GM19468 (cell line): Measurements from ENCODE around the gene HBS1L.

Source experiments
- ATAC-seq: cut with Tn5 transposase; IDR thresholded peaks from one replicate; pipeline ENCODE4 v1.9.1; 2021; ENCODE audit warnings: mild to moderate bottlenecking, moderate library complexity, moderate number of reproducible peaks; ENCODE audit not compliant: unreplicated experiment; ENCODE audit errors: extremely low read depth

Gene HBS1L

DNA sequence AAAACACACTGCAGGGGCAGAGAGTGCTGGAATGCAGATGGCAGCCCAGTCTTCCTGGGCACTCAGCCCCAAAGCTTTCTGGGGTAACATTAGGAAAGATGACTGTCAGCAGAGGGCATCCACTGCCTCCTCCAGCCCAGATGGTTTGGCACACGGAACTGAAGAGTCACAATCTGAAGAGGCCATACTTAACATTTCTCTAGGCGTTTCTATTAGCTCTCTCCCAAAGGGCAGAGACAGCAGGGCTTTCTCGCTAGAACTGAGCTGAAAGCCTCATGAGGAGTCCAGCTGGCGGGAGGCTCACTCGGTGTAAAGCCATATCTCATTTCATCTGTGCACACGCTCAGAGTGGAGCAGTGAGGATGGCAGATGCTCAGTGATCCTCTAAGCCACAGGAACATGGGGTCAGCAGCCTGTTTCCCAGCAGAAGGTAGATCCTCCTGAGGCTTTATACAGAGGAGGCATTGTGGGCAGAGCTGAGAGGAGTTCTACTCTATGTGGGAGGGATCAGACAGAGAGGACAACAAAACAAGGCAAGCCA is 132.8 kb downstream of the HBS1L start:
- ATAC-seq, result no peak

DNA sequence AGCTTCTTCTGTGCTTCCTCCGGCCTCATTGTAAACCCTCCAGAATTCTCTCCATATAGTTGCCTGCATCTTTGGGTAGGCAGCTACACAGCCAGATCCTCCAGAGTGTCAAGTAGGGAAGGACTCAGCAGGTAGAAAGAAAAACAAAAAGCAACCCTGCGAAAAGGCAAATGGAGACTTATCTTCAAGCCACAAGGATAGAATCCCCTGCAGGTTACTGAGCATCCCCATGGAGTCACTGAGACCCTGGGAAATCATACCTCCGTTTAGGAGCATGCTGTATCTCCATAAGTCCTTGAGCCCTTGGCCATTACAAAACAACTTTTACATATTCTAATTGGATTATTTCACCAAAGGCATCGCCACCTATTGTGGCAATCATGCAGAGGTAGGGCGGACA is 133.3 kb downstream of the HBS1L start:
- ATAC-seq, result no peak

DNA sequence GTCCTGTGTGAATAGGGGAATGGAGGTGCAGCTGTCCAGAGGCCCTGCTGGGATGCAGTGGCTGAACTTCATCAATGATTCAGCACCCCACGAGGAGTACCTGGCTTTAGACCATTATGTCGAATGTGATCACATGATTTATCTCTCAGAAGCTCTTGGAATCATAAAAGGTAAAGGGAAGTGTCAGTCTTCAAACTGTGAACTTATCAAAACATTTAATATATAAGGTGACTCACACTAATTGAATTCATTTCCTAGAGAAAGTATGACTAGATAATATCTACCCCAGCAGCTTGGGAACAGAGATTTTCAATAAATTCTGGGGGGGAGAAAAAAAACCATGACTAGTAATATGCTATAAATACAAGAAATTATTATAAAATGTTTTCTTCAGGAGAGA is 134.2 kb downstream of the HBS1L start:
- ATAC-seq, result no peak

DNA sequence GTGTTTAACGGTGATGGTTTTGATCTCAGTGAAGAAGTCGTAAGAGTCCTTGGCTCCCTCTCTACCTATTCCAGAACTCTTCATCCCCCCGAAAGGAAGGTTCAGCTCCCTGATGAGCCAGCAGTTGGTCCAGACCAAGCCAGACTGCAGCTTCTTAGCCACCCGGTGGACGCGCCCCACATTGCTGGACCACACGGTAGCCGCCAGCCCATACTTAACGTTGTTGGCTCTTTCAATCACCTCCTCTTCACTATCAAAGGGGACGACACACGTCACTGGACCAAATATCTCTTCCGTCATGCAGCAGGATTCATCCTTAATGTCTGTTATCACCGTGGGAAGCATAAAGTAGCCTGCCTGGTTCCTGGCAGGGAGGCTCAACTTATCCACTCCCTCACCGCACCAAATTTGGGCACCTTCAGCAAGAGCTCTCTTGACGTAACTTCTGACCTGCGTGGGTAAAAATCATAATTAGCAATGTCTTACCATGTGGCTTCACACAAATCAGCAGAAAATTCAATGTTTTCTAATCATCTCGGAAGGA is 136.1 kb downstream of the HBS1L start:
- no peak for ATAC-seq

DNA sequence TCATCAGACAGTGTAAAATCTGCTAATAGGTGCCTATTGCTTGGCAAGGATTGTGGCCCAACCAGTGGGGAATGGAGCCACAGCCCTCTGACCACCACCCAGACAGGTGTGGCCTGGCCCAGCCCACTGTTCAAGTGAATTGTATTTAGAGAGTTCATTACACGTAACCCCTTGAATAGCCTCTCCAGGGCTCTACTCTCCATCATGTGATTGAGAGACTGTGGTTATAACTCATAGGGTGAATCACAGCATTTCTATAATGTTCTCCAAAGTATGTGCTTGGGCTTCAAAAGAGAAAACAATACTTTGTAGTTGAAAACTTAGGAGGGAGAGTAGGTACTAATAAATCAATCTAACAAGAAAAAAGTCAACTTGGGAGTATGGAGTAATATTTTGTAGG is 143.1 kb downstream of the HBS1L start:
- no peak for ATAC-seq

DNA sequence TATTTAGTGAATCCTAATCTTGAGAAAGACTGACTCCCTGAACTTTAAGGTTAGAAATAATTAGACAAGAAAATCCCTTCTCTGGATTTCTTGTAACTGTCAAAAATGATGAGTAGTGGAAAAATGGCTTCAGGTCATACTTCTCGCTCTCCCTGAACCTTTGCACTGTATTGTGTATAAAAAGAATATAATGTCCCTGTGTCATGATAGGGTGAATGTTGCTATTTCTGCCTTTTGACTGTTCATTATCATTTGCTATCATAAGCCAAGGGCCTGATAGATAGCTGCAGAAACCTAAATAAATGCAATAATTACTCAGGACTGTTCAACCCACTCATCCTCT is 144.1 kb downstream of the HBS1L start:
- ATAC-seq, result no peak
